ENCODE measurements around the gene MISP3.
A peak's percentile ranks its signal among the peaks of the same experiment; 100 is the strongest.
"Not testable (repeated sequence)": the region's sequence is repeated elsewhere in the genome, so short reads cannot be mapped to it uniquely, and the experiment has no call there.

Gene MISP3

GRCh38 chr19:14072535-14073260 is at the start of gene MISP3:
Gene MISP3, plus strand, starts transcription at chr19:14072786. Its CDS starts 524 bp downstream, at chr19:14073310.
- no peak for DNase-seq (ENCODE audit: low read depth in 2 of 2)

GRCh38 chr19:14023404-14024235 is 49.0 kb upstream of the MISP3 start:
- no peak for DNase-seq (ENCODE audit: low read depth in 2 of 2)

GRCh38 chr19:14026652-14027192 is 45.9 kb upstream of the MISP3 start:
- DNase-seq (ENCODE audit: low read depth in 2 of 2): not testable (repeated sequence)

GRCh38 chr19:14027856-14028450 is 44.6 kb upstream of the MISP3 start, which contains the start of gene RLN3:
Gene RLN3, plus strand, starts transcription at chr19:14028148. Its CDS starts 57 bp downstream, at chr19:14028205.
- no peak for DNase-seq (ENCODE audit: low read depth in 2 of 2)

- no peak for DNase-seq (ENCODE audit: low read depth in 2 of 2)
Observed at GRCh38 chr19:14028901-14029300, 43.7 kb upstream of the MISP3 start.

GRCh38 chr19:14030997-14031718 is 41.4 kb upstream of the MISP3 start:
- DNase-seq (ENCODE audit: low read depth in 2 of 2): peak; percentile 53 to 72

GRCh38 chr19:14031719-14032480 is 40.7 kb upstream of the MISP3 start, which contains the start of gene IL27RA:
Gene IL27RA, plus strand, starts transcription at chr19:14031762. Its CDS starts 111 bp downstream, at chr19:14031873.
- DNase-seq (ENCODE audit: low read depth in 2 of 2): peak; percentile 54 to 63

GRCh38 chr19:14033946-14034345 is 38.6 kb upstream of the MISP3 start:
- no peak for DNase-seq (ENCODE audit: low read depth in 2 of 2)

GRCh38 chr19:14035159-14035558 is 37.4 kb upstream of the MISP3 start:
- not testable (repeated sequence) for DNase-seq (ENCODE audit: low read depth in 2 of 2)

- no peak for DNase-seq (ENCODE audit: low read depth in 2 of 2)
Observed at GRCh38 chr19:14035706-14036105, 36.9 kb upstream of the MISP3 start.

GRCh38 chr19:14039181-14039580 is 33.4 kb upstream of the MISP3 start:
- no peak for DNase-seq (ENCODE audit: low read depth in 2 of 2)

- not testable (repeated sequence) for DNase-seq (ENCODE audit: low read depth in 2 of 2)
Observed at GRCh38 chr19:14042659-14043608, 29.7 kb upstream of the MISP3 start.

- not testable (repeated sequence) for DNase-seq (ENCODE audit: low read depth in 2 of 2)
Observed at GRCh38 chr19:14047866-14048265, 24.7 kb upstream of the MISP3 start.

- peak; percentile 62 to 67 for DNase-seq (ENCODE audit: low read depth in 2 of 2)
Observed at GRCh38 chr19:14048443-14049153, 24.0 kb upstream of the MISP3 start.

- no peak for DNase-seq (ENCODE audit: low read depth in 2 of 2)
Observed at GRCh38 chr19:14050512-14050911, 22.1 kb upstream of the MISP3 start.

- DNase-seq (ENCODE audit: low read depth in 2 of 2): not testable (repeated sequence)
Observed at GRCh38 chr19:14050961-14051360, 21.6 kb upstream of the MISP3 start.

- no peak for DNase-seq (ENCODE audit: low read depth in 2 of 2)
Observed at GRCh38 chr19:14051980-14052379, 20.6 kb upstream of the MISP3 start.

GRCh38 chr19:14052470-14052869 is 20.1 kb upstream of the MISP3 start:
- no peak for DNase-seq (ENCODE audit: low read depth in 2 of 2)

GRCh38 chr19:14053032-14053431 is 19.6 kb upstream of the MISP3 start:
- no peak for DNase-seq (ENCODE audit: low read depth in 2 of 2)
